ENCODE measurements around the gene NODAL. TPM values are rescaled to one million over a fixed set of nuclear protein-coding genes. Genes with fewer than 3 reads are reported as not detected.

Gene NODAL
- polyA plus RNA-seq, 1 donor = 0.46 TPM

- DNase-seq (ENCODE audit: low read depth) = no peak
These were observed 21.0 kb upstream of the NODAL start for GRCh38 chr10:70462349-70462984.

GRCh38 chr10:70461397-70462348 is 20.2 kb upstream of the NODAL start:
- no peak for DNase-seq (ENCODE audit: low read depth)

- DNase-seq (ENCODE audit: low read depth) = no peak
These were observed 18.5 kb upstream of the NODAL start for GRCh38 chr10:70459774-70460490.

- no peak for DNase-seq (ENCODE audit: low read depth)
These were observed 17.7 kb upstream of the NODAL start for GRCh38 chr10:70459061-70459773.

- DNase-seq (ENCODE audit: low read depth) = no peak
These were observed 17.0 kb upstream of the NODAL start for GRCh38 chr10:70458329-70459060.

GRCh38 chr10:70457759-70458305 is 16.4 kb upstream of the NODAL start:
- no peak for DNase-seq (ENCODE audit: low read depth)

GRCh38 chr10:70456164-70456563 is 14.7 kb upstream of the NODAL start:
- DNase-seq (ENCODE audit: low read depth) = no peak

- DNase-seq (ENCODE audit: low read depth) = no peak
These were observed 13.7 kb upstream of the NODAL start for GRCh38 chr10:70455213-70455630.

- DNase-seq (ENCODE audit: low read depth) = no peak
These were observed 6.8 kb upstream of the NODAL start for GRCh38 chr10:70448236-70448635.

GRCh38 chr10:70445718-70446657 is 4.5 kb upstream of the NODAL start:
- no peak for DNase-seq (ENCODE audit: low read depth)

- no peak for DNase-seq (ENCODE audit: low read depth)
These were observed 3.3 kb upstream of the NODAL start for GRCh38 chr10:70444744-70445143.

GRCh38 chr10:70442332-70442988 is 979 bp upstream of the NODAL start:
- DNase-seq (ENCODE audit: low read depth) = no peak

- no peak for DNase-seq (ENCODE audit: low read depth)
These were observed 421 bp upstream of the NODAL start for GRCh38 chr10:70441895-70442309.

- no peak for DNase-seq (ENCODE audit: low read depth)
These were observed 953 bp downstream of the NODAL start for GRCh38 chr10:70440296-70441160.

GRCh38 chr10:70437721-70438120 is 3.8 kb downstream of the NODAL start:
- DNase-seq (ENCODE audit: low read depth) = no peak

- no peak for DNase-seq (ENCODE audit: low read depth)
These were observed 6.0 kb downstream of the NODAL start for GRCh38 chr10:70435241-70436085.

All from forelimb muscle (tissue), 1 donor.